Measurements from ENCODE around the gene KCNJ2.

Gene KCNJ2

GRCh38 chr17:70128727-70129238, 40.5 kb upstream of the KCNJ2 start:
- H3K27me3 ChIP-seq: no peaks in the 10 kb centered on the region
- peaks cover 15 to 32% (median 20%) of the 10 kb centered on the region in 10 experiments for H3K4me1 ChIP-seq
- no peaks in the 10 kb centered on the region for H4K20me1 ChIP-seq
- no peak for TF ChIP-seq Cebpa-rat (IDR thresholded peaks at IDR 0.05)
- H3K36me3 ChIP-seq: peaks cover 0 to 67% (median 36%) of the 10 kb centered on the region in 11 experiments; a peak in 16 of 22 replicates
- no peak overlapping the region for H3K4me3 ChIP-seq
- H3K4me2 ChIP-seq: no peak overlapping the region
- H3K9me3 ChIP-seq (replicated peaks in 1 of 11): peaks cover 17 to 60% (median 52%) of the 10 kb centered on the region in 11 experiments
- no peak overlapping the region for H3K27ac ChIP-seq
- H3K9ac ChIP-seq: no peak overlapping the region

GRCh38 chr17:70130289-70130688, 39.0 kb upstream of the KCNJ2 start:
- Histone ChIP-seq H3K4me3 (no peak overlapping the region), H3K9ac (no peak overlapping the region)

GRCh38 chr17:70132505-70132904, 36.8 kb upstream of the KCNJ2 start:
- Histone ChIP-seq H3K27ac (no peak overlapping the region), H4K20me1 (no peaks in the 10 kb centered on the region), H3K9ac (no peak overlapping the region), H3K4me2 (no peak overlapping the region), H3K27me3 (no peaks in the 10 kb centered on the region), H3K4me3 (no peak overlapping the region), H3K9me3 (replicated peaks in 1 of 11) (peaks cover 17 to 45% (median 38%) of the 10 kb centered on the region in 11 experiments), H3K4me1 (peaks cover 9 to 37% (median 18%) of the 10 kb centered on the region in 10 experiments), H3K36me3 (peaks cover 0 to 52% (median 29%) of the 10 kb centered on the region in 11 experiments; a peak in 16 of 22 replicates)
- no peak for TF ChIP-seq Cebpa-rat (IDR thresholded peaks at IDR 0.05)

More at GRCh38 chr17:70130289-70130688, 39.0 kb upstream of the KCNJ2 start:
- TF ChIP-seq Cebpa-rat (IDR thresholded peaks at IDR 0.05): no peak
- peaks cover 0 to 69% (median 36%) of the 10 kb centered on the region in 11 experiments; a peak in 16 of 22 replicates for H3K36me3 ChIP-seq
- H3K27me3 ChIP-seq: no peaks in the 10 kb centered on the region
- H3K4me1 ChIP-seq: peaks cover under 1 to 27% (median 8%) of the 10 kb centered on the region in 10 experiments; a peak in 16 of 20 replicates
- no peaks in the 10 kb centered on the region for H4K20me1 ChIP-seq
- H3K27ac ChIP-seq: no peak overlapping the region
- H3K4me2 ChIP-seq: peak overlapping the region in 1 of 11 experiments; percentile 8; a peak in 1 of 22 replicates
- H3K9me3 ChIP-seq (replicated peaks in 1 of 11): peaks cover 17 to 60% (median 52%) of the 10 kb centered on the region in 11 experiments

- H3K27me3 ChIP-seq: no peaks in the 10 kb centered on the region
- H3K9ac ChIP-seq: no peak overlapping the region
- no peak overlapping the region for H3K4me2 ChIP-seq
- no peaks in the 10 kb centered on the region for H4K20me1 ChIP-seq
- peaks cover 0 to 37% (median 16%) of the 10 kb centered on the region in 11 experiments; a peak in 16 of 22 replicates for H3K36me3 ChIP-seq
- H3K4me3 ChIP-seq: no peak overlapping the region
- H3K4me1 ChIP-seq: peaks cover 21 to 52% (median 34%) of the 10 kb centered on the region in 10 experiments
- H3K9me3 ChIP-seq (replicated peaks in 1 of 11): peaks cover 10 to 30% (median 22%) of the 10 kb centered on the region in 11 experiments
- no peak for TF ChIP-seq Cebpa-rat (IDR thresholded peaks at IDR 0.05)
- no peak overlapping the region for H3K27ac ChIP-seq
Measured at GRCh38 chr17:70134042-70134441, 35.3 kb upstream of the KCNJ2 start.

- no peak for TF ChIP-seq Cebpa-rat (IDR thresholded peaks at IDR 0.05)
- Histone ChIP-seq H3K4me3 (no peak overlapping the region), H4K20me1 (no peaks in the 10 kb centered on the region), H3K4me2 (peak overlapping the region in 1 of 11 experiments; percentile 13; a peak in 1 of 22 replicates), H3K27me3 (no peaks in the 10 kb centered on the region), H3K4me1 (peaks cover 21 to 59% (median 38%) of the 10 kb centered on the region in 10 experiments), H3K9ac (no peak overlapping the region), H3K36me3 (peaks cover 0 to 32% (median 15%) of the 10 kb centered on the region in 11 experiments; a peak in 16 of 22 replicates), H3K9me3 (replicated peaks in 1 of 11) (peaks cover 9 to 26% (median 18%) of the 10 kb centered on the region in 11 experiments; a peak in 20 of 22 replicates), H3K27ac (no peak overlapping the region)
Measured at GRCh38 chr17:70134777-70135176, 34.6 kb upstream of the KCNJ2 start.

GRCh38 chr17:70136131-70136530, 33.2 kb upstream of the KCNJ2 start:
- no peaks in the 10 kb centered on the region for H3K27me3 ChIP-seq
- H3K9me3 ChIP-seq (replicated peaks in 1 of 11): peaks cover 9 to 22% (median 18%) of the 10 kb centered on the region in 11 experiments; a peak in 20 of 22 replicates
- peak overlapping the region in 2 of 11 experiments; percentile 63 to 74; a peak in 2 of 22 replicates for H3K27ac ChIP-seq
- H3K9ac ChIP-seq: no peak overlapping the region
- H3K4me3 ChIP-seq: no peak overlapping the region
- peaks cover 0 to 26% (median 15%) of the 10 kb centered on the region in 11 experiments; a peak in 16 of 22 replicates for H3K36me3 ChIP-seq
- TF ChIP-seq Cebpa-rat (IDR thresholded peaks at IDR 0.05): no peak
- H3K4me2 ChIP-seq: peak overlapping the region in 8 of 11 experiments; percentile 76 to 95 (median 85); a peak in 12 of 22 replicates
- no peaks in the 10 kb centered on the region for H4K20me1 ChIP-seq
- H3K4me1 ChIP-seq: peaks cover 21 to 65% (median 44%) of the 10 kb centered on the region in 10 experiments

GRCh38 chr17:70137451-70138230, 31.7 kb upstream of the KCNJ2 start:
- peaks cover 21 to 80% (median 58%) of the 10 kb centered on the region in 10 experiments for H3K4me1 ChIP-seq
- no peaks in the 10 kb centered on the region for H4K20me1 ChIP-seq
- H3K4me2 ChIP-seq: peak overlapping the region; percentile 76 to 95 (median 84)
- peak overlapping the region; percentile 36 to 66 (median 45); a peak in 19 of 20 replicates for H3K4me3 ChIP-seq
- peak overlapping the region; percentile 45 to 76 (median 69); a peak in 21 of 22 replicates for H3K9ac ChIP-seq
- TF ChIP-seq Cebpa-rat (IDR thresholded peaks at IDR 0.05): peak in 3 of 11 experiments; percentile 15 to 77 (median 35); a peak in 4 of 22 replicates
- peaks cover 0 to 7% (median 6%) of the 10 kb centered on the region in 11 experiments; a peak in 19 of 22 replicates for H3K9me3 ChIP-seq (replicated peaks in 1 of 11)
- H3K36me3 ChIP-seq: peaks cover 0 to 11% (median 6%) of the 10 kb centered on the region in 11 experiments; a peak in 14 of 22 replicates
- H3K27me3 ChIP-seq: no peaks in the 10 kb centered on the region
- H3K27ac ChIP-seq: peak overlapping the region; percentile 58 to 77 (median 65)

GRCh38 chr17:70138291-70138865, 31.0 kb upstream of the KCNJ2 start:
- Histone ChIP-seq H3K27me3 (no peaks in the 10 kb centered on the region), H3K36me3 (peaks cover 0 to 5% (median 0%) of the 10 kb centered on the region in 11 experiments; a peak in 3 of 22 replicates), H4K20me1 (no peaks in the 10 kb centered on the region), H3K4me2 (peak overlapping the region; percentile 76 to 95 (median 84); a peak in 21 of 22 replicates), H3K27ac (peak overlapping the region in 10 of 11 experiments; percentile 58 to 77 (median 67); a peak in 15 of 22 replicates), H3K9me3 (replicated peaks in 1 of 11) (no peaks in the 10 kb centered on the region; a peak in 1 of 22 replicates), H3K9ac (peak overlapping the region in 7 of 11 experiments; percentile 45 to 73 (median 69); a peak in 12 of 22 replicates), H3K4me1 (peaks cover 21 to 88% (median 62%) of the 10 kb centered on the region in 10 experiments), H3K4me3 (peak overlapping the region in 2 of 10 experiments; percentile 44 to 45; a peak in 2 of 20 replicates)
- TF ChIP-seq Cebpa-rat (IDR thresholded peaks at IDR 0.05): no peak

Measured in BLaER1 treated with 17β-estradiol and CSF1 and Interleukin-3, amounts not matched to agents 10 nM and 100 nM (cell line).